Duodenal mucosa (tissue), 2 donors: ENCODE data around the gene ADCK1.
A peak's percentile ranks its signal among the peaks of the same experiment; 100 is the strongest.

ENCODE experiments used
- H3K27ac ChIP-seq: one replicate; pipeline ENCODE4 v1.7.0; 2013; ENCODE audit warnings: low read depth, low read length
- H3K27me3 ChIP-seq, 2 donors: one replicate each; pipeline ENCODE4 v1.7.0; 2013; ENCODE audit warnings: low read length in 2 of 2, control low read depth in 1 of 2; ENCODE audit not compliant: insufficient read depth in 2 of 2, control insufficient read depth in 1 of 2
- H3K36me3 ChIP-seq, 2 donors: one replicate each; pipeline ENCODE4 v1.7.0; 2013; ENCODE audit warnings: low read length in 2 of 2, control low read depth in 1 of 2; ENCODE audit not compliant: insufficient read depth in 2 of 2, control insufficient read depth in 1 of 2
- H3K4me1 ChIP-seq, 2 donors: one replicate each; pipeline ENCODE4 v1.7.0; 2013; ENCODE audit warnings: low read length in 2 of 2, control low read depth in 1 of 2; ENCODE audit not compliant: insufficient read depth in 2 of 2, control insufficient read depth in 1 of 2
- H3K4me3 ChIP-seq, 2 donors: one replicate each; pipeline ENCODE4 v1.7.0; 2013; ENCODE audit warnings: low read length in 2 of 2, low read depth in 1 of 2
- H3K9ac ChIP-seq, 2 donors: one replicate each; pipeline ENCODE4 v1.7.0; 2013; ENCODE audit warnings: low read length in 2 of 2, low read depth in 1 of 2
- H3K9me3 ChIP-seq, 2 donors: one replicate each; pipeline ENCODE4 v1.7.0; 2013; ENCODE audit warnings: low read length in 2 of 2, control low read depth in 1 of 2; ENCODE audit not compliant: control insufficient read depth in 1 of 2

ADCK1 gene

DNA sequence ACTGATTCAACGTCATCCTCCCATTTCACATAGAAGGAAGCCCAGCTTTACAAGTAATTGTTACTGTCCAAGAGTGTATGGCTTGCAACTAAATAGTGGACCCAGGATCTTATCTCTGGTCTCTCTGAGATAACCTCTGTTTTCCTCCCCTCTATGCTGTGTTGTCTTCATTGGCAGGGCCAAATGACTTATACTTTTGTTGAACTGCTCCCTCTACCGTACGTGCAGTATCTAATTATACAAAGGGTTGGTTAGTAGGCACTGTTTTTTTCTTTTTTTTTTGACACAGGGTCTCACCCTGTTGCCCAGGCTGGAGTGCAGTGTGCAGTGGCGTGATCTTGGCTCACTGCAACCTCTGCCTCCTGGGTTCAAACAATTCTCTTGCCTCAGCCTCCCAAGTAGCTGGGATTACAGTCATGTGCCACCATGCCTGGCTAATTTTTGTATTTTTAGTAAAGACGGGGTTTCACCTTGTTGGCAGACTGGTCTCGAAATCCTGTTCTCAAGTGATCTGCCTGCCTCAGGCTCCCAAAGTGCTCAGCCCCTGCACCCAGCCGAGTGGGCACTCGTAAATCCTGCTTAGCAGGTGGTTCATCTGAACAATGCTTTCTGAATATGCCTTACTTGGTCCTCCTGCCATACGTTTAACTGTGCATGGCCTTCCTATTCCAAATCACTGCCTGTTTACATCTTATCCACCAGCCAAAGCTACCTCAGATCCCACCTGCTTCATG, 162.1 kb downstream of the ADCK1 start:
- H3K4me1 ChIP-seq, result no peaks in the 10 kb centered on the region
- H3K9me3 ChIP-seq, result no peaks in the 10 kb centered on the region
- no peak overlapping the region for H3K27ac ChIP-seq
- no peak overlapping the region for H3K9ac ChIP-seq
- no peak overlapping the region for H3K4me3 ChIP-seq
- peaks cover 2 to 6% of the 10 kb centered on the region in 2 donors for H3K27me3 ChIP-seq
- no peaks in the 10 kb centered on the region for H3K36me3 ChIP-seq

DNA sequence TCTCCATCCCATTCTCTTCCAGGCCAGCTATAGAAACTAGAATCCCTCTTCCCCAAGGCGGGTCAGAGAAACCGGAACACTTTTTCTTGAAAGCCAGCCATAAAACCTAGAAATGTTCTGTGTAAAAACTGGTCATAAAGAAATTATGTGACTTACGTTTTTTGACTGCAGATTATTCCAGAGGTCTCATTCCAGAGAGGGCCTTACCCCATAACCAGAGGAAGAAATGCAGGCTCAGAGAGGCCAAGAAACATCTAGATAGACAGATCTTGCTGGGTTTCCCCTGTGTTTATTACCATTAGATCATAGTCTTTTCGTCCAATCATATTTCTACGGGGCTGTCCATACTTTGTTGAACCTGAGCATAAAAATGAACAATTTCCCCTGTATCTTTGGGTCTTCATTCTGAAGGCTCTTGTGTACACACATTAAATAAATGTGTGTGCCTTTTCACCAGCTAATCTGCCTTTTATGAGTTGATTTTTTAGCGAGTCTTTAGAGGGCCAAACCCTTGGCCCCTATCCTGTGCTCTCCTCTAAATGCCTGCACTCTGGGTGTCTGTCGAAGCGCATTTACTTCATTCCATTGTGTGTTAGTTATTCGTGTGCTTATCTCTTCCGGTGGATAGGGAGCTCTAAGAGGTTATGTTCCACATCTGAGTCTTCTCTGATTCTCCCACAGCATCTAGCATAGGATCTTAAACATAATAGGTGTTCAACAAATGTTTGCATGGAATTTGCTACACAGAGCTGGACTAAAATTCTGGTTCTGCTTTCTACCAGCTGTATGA, 163.0 kb downstream of the ADCK1 start:
- Histone ChIP-seq H3K27me3 (peaks cover 4 to 6% of the 10 kb centered on the region in 2 donors), H3K4me1 (no peaks in the 10 kb centered on the region), H3K4me3 (no peak overlapping the region), H3K9me3 (no peaks in the 10 kb centered on the region), H3K9ac (no peak overlapping the region), H3K36me3 (no peaks in the 10 kb centered on the region), H3K27ac (no peak overlapping the region)

DNA sequence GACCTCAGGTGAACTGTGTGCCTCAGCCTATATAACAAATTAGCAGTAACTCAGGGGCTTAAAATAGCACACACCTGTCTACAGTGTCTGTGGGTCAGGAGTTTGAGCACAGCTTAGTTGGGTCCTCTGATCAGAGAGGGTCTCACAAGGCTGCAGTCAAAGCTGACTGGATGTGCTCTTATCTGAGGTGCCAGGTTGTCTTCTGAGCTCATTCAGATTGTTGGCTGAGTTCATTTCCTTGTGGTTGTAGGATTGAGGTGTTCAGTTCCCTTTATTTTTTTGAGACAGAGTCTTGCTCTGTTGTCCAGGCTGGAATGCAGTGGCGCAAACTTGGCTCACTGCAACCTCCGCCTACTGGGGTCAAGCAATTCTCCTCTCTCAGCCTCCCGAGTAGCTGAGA, 164.7 kb downstream of the ADCK1 start:
- Histone ChIP-seq H3K9ac (no peak overlapping the region), H3K4me3 (no peak overlapping the region), H3K9me3 (no peaks in the 10 kb centered on the region), H3K27me3 (peaks cover 6 to 7% of the 10 kb centered on the region in 2 donors), H3K4me1 (no peaks in the 10 kb centered on the region), H3K36me3 (no peaks in the 10 kb centered on the region), H3K27ac (no peak overlapping the region)

DNA sequence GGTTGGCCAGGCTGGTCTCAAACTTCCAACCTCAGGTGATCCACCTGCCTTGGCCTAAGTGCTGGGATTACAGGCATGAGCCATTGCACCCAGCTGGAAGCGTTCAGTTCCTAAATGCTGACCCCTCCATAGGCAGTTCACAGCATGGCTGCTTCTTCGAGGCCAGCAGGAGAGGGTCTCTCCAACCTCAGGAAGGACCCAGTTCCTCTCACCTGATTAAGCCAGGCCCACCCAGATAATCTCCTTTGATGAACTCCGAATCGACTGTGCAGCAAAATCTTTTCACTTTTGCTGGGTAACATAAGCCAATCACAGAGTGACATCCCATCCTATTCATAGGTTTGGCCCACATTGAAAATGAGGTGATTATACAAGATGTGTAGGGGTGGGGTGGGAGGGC, 165.1 kb downstream of the ADCK1 start:
- H3K9me3 ChIP-seq, result no peaks in the 10 kb centered on the region
- H3K27ac ChIP-seq, result no peak overlapping the region
- no peak overlapping the region for H3K4me3 ChIP-seq
- H3K4me1 ChIP-seq, result no peaks in the 10 kb centered on the region
- no peaks in the 10 kb centered on the region for H3K36me3 ChIP-seq
- peaks cover 6 to 7% of the 10 kb centered on the region in 2 donors for H3K27me3 ChIP-seq
- H3K9ac ChIP-seq, result no peak overlapping the region

DNA sequence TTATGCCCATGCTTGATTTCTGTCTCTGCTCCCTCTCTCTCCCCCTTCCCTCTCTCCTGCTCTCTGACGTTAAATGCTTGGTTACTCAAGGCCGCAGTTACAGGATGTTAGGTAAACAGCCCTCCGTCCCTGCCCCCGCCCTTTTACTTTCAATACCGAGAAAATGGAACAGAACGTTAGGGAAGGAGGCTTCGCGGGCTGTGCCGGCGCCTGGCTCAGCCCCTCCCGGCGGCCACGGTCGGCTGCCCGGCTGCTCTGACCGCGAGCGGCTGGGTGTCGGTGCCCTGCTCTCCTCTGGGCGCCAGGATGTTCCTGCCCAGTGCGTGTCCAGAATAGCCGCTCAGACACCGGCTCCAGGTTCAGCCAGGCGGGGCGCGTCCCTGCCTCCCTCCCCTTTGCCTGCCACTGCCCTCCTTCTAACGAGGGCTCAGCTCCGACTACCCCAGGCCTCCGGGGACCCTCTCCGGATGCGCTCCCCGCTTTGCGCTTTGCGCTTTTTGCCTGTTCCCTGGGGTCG, 166.1 kb downstream of the ADCK1 start:
- Histone ChIP-seq H3K27me3 (peaks cover 6 to 7% of the 10 kb centered on the region in 2 donors), H3K27ac (no peak overlapping the region), H3K36me3 (no peaks in the 10 kb centered on the region), H3K4me3 (peak overlapping the region; percentile 48 to 54), H3K9ac (no peak overlapping the region), H3K4me1 (no peaks in the 10 kb centered on the region), H3K9me3 (no peaks in the 10 kb centered on the region)

DNA sequence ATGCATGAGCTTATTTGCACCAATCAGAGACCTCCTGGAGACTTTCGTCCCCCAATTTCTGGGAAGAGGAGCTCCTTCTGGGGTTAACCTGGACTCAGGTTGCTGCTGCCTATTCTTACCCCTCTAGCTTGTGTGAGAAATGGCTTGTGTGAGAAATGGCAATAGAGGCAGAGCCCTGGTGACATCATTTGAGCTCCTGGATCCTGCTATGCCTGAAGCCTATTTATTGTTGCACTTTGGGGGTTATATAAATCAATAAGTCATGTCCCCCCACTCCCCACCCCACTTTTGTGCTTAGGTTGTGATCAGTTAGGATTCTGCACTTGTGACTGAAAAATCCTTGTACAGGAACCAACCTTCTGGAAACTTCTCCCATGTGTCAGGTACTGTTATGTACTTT, 167.2 kb downstream of the ADCK1 start:
- Histone ChIP-seq H3K4me3 (no peak overlapping the region), H3K27ac (no peak overlapping the region), H3K4me1 (no peaks in the 10 kb centered on the region), H3K27me3 (peaks cover 6 to 7% of the 10 kb centered on the region in 2 donors), H3K36me3 (no peaks in the 10 kb centered on the region), H3K9me3 (no peaks in the 10 kb centered on the region), H3K9ac (no peak overlapping the region)

DNA sequence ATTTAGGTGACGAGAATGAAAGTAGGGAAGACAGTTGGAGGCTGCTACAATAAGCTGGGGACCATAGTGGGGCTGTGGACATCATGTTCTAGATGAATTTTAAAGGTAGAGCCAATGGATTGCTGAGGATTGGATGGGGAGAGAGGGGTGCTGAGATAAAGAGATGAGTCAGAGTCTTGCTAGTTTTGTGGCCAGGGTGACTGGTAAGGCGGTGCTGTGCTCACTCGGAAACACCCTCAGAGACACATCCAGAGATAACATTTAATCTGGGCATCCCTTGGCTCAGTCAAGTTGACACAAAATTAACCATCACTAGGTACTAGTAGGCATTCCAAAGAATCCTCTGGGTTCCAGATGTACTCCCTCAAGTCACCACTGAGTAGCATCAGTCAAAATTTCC, 170.7 kb downstream of the ADCK1 start:
- H3K27me3 ChIP-seq, result peaks cover 7 to 8% of the 10 kb centered on the region in 2 donors
- no peak overlapping the region for H3K4me3 ChIP-seq
- H3K9ac ChIP-seq, result no peak overlapping the region
- H3K27ac ChIP-seq, result no peak overlapping the region
- no peaks in the 10 kb centered on the region for H3K9me3 ChIP-seq
- no peaks in the 10 kb centered on the region for H3K36me3 ChIP-seq
- H3K4me1 ChIP-seq, result no peaks in the 10 kb centered on the region

DNA sequence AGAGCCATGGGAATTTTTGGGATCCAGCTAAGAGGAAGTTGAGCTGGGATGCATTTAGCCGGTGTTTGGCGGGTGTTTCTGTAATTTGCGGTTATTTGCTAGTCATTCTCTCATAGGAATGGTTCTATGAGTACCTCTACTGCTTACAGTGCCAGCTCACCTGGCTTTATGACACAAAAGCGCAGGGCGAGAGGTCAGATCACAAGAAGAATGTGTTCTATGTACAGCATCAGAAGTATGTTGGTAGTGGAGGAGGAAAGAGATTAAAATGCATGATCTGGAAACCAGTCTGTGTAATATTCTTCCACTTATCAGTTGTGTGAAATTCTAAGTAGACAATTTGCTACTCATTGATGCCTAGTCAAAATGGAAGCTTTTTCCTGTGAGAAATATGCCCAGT, 173.3 kb downstream of the ADCK1 start:
- H3K27ac ChIP-seq, result no peak overlapping the region
- H3K4me3 ChIP-seq, result no peak overlapping the region

DNA sequence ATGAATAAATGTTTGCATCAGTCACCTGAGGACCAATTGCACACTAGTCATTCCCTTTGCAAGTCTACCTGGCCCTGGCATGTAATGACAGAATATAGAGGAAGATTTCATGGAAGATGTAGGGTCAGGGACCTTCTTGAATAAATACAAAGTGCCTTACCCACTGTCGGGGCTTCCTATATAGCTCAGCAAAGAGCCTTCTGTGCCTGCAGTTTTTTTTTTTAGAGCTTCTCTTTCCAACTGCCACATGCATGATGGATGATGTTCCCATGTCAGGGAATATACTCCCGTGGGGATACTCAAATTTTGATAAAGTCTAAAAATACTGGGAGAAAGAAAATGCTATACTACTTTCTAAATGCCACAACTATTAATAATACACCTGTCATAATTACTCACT, 176.7 kb downstream of the ADCK1 start:
- H3K27ac ChIP-seq, result no peak overlapping the region
- H3K9ac ChIP-seq, result no peak overlapping the region
- H3K36me3 ChIP-seq, result no peaks in the 10 kb centered on the region
- peaks cover 0 to 5% of the 10 kb centered on the region in 2 donors for H3K27me3 ChIP-seq
- no peaks in the 10 kb centered on the region for H3K9me3 ChIP-seq
- H3K4me3 ChIP-seq, result no peak overlapping the region
- peaks cover 0 to 11% of the 10 kb centered on the region in 2 donors for H3K4me1 ChIP-seq

More for the DNA sequence above, 173.3 kb downstream of the ADCK1 start:
- Histone ChIP-seq H3K9ac (no peak overlapping the region), H3K9me3 (no peaks in the 10 kb centered on the region), H3K27me3 (peaks cover 3% of the 10 kb centered on the region in 2 donors), H3K4me1 (no peaks in the 10 kb centered on the region), H3K36me3 (no peaks in the 10 kb centered on the region)

DNA sequence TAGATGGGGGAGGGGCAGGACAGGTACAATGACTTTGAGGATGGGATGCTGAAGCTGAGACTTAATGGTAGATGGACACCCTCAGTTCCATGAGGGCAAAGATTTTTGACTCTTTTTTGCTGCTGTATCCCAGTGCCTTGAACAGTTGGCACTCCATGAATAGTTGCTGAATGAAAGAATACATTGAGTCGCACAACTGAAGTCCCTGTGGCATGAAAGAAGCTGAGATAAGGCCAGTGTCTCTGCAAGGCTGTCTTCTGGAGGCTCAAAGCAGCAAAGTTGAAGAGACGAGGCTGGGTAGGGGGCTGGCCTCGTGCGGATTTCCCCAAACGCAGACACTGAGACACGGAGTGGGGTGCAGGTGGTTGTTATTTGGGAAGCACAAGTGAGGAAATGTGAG, 179.3 kb downstream of the ADCK1 start:
- Histone ChIP-seq H3K27ac (no peak overlapping the region), H3K36me3 (no peaks in the 10 kb centered on the region), H3K9ac (no peak overlapping the region), H3K4me1 (peaks cover 0 to 11% of the 10 kb centered on the region in 2 donors), H3K27me3 (peaks cover 0 to 2% of the 10 kb centered on the region in 2 donors), H3K9me3 (no peaks in the 10 kb centered on the region), H3K4me3 (no peak overlapping the region)
